ENCODE results near the gene CNNM1. TPM values are rescaled to one million over a fixed set of nuclear protein-coding genes. Genes with fewer than 3 reads are reported as not detected.

The CNNM1 gene
- total and polyA plus RNA-seq, 7 donors = 0.23 to 2.2 (median 1.2) TPM; not detected in 2

- intact Hi-C loops (cut with DNase I) = no loop called here
- Histone ChIP-seq H3K9me3 (no peaks in the 10 kb centered on the region), H3K27ac (no peak overlapping the region), H3K36me3 (no peaks in the 10 kb centered on the region), H3K27me3 (no peaks in the 10 kb centered on the region), H3K4me1 (no peaks in the 10 kb centered on the region), H3K4me3 (no peak overlapping the region)
- no peak for TF ChIP-seq POLR2AphosphoS5 (IDR thresholded peaks at IDR 0.05)
- TF ChIP-seq CTCF (IDR thresholded peaks at IDR 0.05) = no peak
- TF ChIP-seq POLR2A (IDR thresholded peaks at IDR 0.05) = no peak
- TF ChIP-seq EP300 (IDR thresholded peaks at IDR 0.05) = no peak
- DNase-seq = no peak
- WGBS, 2 donors = 60 to 82% methylated on average over 1 of the region's 1 CpG
These were observed 24.0 kb downstream of the CNNM1 start for GRCh38 chr10:99353182-99353581.

- H3K9me3 ChIP-seq = no peaks in the 10 kb centered on the region
- WGBS, 2 donors = 38 to 66% methylated on average over 3 of the region's 3 CpGs
These were observed 28.5 kb downstream of the CNNM1 start for GRCh38 chr10:99357691-99358090.

GRCh38 chr10:99358101-99358500 lies 28.9 kb downstream of the CNNM1 start:
- Histone ChIP-seq H3K27me3 (no peaks in the 10 kb centered on the region), H3K36me3 (no peaks in the 10 kb centered on the region), H3K4me3 (no peak overlapping the region), H3K9me3 (no peaks in the 10 kb centered on the region), H3K4me1 (no peaks in the 10 kb centered on the region), H3K27ac (no peak overlapping the region)
- WGBS, 2 donors = 27 to 62% methylated on average over 1 of the region's 1 CpG
- intact Hi-C loops (cut with DNase I) = no loop called here
- TF ChIP-seq CTCF (IDR thresholded peaks at IDR 0.05) (no peak), POLR2A (IDR thresholded peaks at IDR 0.05) (no peak), EP300 (IDR thresholded peaks at IDR 0.05) (no peak), POLR2AphosphoS5 (IDR thresholded peaks at IDR 0.05) (no peak)
- no peak for DNase-seq

More at GRCh38 chr10:99357691-99358090, 28.5 kb downstream of the CNNM1 start:
- intact Hi-C loops (cut with DNase I) = no loop called here
- H3K4me1 ChIP-seq = no peaks in the 10 kb centered on the region
- H3K4me3 ChIP-seq = no peak overlapping the region
- no peaks in the 10 kb centered on the region for H3K27me3 ChIP-seq
- H3K27ac ChIP-seq = no peak overlapping the region
- H3K36me3 ChIP-seq = no peaks in the 10 kb centered on the region
- TF ChIP-seq CTCF (IDR thresholded peaks at IDR 0.05) = no peak
- TF ChIP-seq EP300 (IDR thresholded peaks at IDR 0.05) = no peak
- no peak for TF ChIP-seq POLR2A (IDR thresholded peaks at IDR 0.05)
- no peak for TF ChIP-seq POLR2AphosphoS5 (IDR thresholded peaks at IDR 0.05)
- DNase-seq = no peak

GRCh38 chr10:99360934-99361333 lies 31.8 kb downstream of the CNNM1 start:
- Histone ChIP-seq H3K4me1 (no peaks in the 10 kb centered on the region), H3K9me3 (no peaks in the 10 kb centered on the region), H3K4me3 (no peak overlapping the region), H3K27ac (no peak overlapping the region), H3K36me3 (no peaks in the 10 kb centered on the region), H3K27me3 (no peaks in the 10 kb centered on the region)
- DNase-seq = no peak
- 71 to 76% methylated on average over 5 of the region's 5 CpGs for WGBS, 2 donors
- TF ChIP-seq POLR2AphosphoS5 (IDR thresholded peaks at IDR 0.05) (no peak), EP300 (IDR thresholded peaks at IDR 0.05) (no peak), POLR2A (IDR thresholded peaks at IDR 0.05) (no peak), CTCF (IDR thresholded peaks at IDR 0.05) (no peak)
- intact Hi-C loops (cut with DNase I) = no loop called here

GRCh38 chr10:99364125-99364524 lies 35.0 kb downstream of the CNNM1 start:
- Histone ChIP-seq H3K4me3 (no peak overlapping the region), H3K4me1 (no peaks in the 10 kb centered on the region), H3K9me3 (no peaks in the 10 kb centered on the region), H3K27ac (no peak overlapping the region), H3K27me3 (no peaks in the 10 kb centered on the region), H3K36me3 (no peaks in the 10 kb centered on the region)
- WGBS, 2 donors = 77 to 90% methylated on average over 4 of the region's 4 CpGs
- no peak for DNase-seq
- TF ChIP-seq POLR2AphosphoS5 (IDR thresholded peaks at IDR 0.05) (no peak), POLR2A (IDR thresholded peaks at IDR 0.05) (no peak), EP300 (IDR thresholded peaks at IDR 0.05) (no peak), CTCF (IDR thresholded peaks at IDR 0.05) (no peak)
- intact Hi-C loops (cut with DNase I) = no loop called here
